ENCODE data around the gene TSPO.

TSPO gene

DNA sequence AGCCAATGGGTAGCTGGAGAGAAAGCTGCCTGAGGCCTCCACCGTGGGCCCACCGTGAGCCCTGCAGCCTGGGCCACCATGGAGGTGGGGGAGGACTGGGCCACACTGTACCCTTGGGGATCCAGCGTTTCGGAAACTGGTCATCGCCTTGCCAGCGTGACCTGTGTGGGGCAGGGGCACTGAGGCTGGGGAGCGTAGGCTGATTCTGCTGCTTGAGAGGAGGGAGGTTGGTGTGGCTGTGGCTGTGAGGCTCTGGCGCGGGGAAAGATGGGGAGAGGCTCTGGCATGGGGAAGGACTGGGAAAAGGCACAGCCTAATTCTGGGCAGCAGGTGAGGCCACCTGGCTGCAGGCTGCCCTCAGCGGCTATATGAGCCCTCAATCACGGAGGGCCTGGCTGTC lies 48.2 kb downstream of the TSPO start:
- DNase-seq (ENCODE audit: low read depth in 1 of 2, low spot score in 1 of 2), result no peak

DNA sequence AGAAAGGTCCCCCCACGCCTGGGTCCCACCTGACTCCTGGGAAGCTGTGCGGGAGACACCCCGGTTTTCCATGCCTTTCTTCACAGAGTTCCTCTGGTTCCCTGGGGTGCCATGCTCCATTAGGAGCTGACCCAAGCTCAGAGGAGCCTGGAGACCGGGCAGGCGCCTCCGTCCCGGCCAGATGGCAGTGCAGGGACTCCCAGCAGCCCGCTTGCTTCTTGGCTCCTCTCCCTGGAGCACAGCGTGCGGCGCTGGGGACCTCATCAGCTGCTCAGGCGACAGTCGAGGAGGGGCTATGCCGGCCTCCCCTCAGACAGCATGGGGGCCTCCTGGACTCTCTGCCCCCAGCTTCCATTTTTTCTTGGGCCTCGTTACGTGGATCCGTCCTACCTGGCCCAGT lies 48.7 kb downstream of the TSPO start:
- DNase-seq (ENCODE audit: low read depth in 1 of 2, low spot score in 1 of 2), result no peak

DNA sequence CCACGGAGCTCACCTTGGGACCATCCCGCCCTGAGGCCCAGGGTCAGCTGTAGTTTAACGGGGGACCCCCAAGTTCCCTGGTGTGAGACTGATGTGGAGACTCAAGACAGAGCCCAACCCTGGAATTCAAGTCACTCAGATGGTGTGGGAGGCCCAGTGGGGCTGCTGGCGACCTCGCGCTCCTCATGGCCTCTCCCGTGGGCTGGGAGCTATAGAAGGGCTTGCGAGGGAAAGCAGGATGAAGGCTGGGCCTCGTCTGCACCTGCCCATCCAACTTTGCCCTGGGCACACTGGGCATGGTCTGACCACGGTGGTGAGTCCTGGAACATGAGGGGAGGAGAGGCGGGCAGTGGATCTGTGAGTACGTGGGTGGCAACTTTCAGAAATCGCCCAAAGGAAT lies 49.2 kb downstream of the TSPO start:
- no peak for DNase-seq (ENCODE audit: low read depth in 1 of 2, low spot score in 1 of 2)

DNA sequence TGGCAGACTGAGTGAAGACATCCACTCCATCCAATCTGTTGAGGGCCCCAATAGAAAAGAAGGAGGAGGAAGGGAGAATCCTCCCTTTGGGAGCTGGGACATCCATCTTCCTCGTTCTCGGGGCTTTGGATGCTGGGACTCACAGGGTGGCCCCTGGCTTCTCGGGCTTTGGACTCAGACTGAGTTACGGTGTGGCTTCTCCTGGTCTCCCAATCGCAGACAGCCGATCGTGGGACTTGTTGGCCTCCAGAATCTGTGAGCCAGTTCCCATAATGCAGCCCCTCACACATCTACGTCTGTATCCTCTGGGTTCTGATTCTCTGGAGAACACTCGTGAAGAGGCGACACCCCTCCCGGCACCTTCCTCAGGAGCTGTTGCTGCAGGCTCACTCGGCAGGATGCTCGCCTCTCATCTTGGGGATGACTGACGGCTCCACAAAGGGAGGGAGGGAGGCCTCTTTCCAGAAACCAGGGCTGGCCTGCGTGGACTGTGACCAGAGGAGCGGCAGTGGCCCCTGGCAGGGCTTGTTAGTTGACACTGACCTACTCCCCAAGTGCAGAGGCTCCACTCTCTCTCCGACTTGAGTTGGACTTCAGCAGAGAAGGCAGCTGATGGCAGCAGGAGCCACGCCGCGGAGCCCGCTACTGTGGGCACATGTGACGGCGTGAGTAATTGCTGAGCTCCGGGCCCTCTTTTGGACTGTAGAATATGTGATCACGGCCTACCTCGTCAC lies 50.3 kb downstream of the TSPO start:
- no peak for DNase-seq (ENCODE audit: low read depth in 1 of 2, low spot score in 1 of 2)

DNA sequence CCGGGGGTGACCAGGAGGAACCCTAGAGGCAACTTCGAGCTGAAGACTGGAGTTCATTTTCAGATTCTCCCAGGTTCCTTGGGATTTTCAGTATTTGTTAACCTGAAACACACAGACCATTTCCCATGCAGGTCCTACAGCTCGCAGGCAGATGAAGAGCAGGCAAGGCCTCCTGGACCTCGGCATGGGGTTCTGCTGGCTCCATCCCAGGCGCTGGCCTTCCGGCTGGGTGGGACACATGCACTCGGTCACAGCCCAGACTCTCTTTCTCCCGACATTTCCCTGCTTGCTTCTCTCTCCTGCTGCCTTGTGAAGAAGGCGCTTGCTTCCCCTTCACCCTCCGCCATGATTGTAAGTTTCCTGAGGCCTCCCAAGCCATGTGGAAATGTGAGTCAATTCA lies 51.0 kb downstream of the TSPO start:
- no peak for DNase-seq (ENCODE audit: low read depth in 1 of 2, low spot score in 1 of 2)

DNA sequence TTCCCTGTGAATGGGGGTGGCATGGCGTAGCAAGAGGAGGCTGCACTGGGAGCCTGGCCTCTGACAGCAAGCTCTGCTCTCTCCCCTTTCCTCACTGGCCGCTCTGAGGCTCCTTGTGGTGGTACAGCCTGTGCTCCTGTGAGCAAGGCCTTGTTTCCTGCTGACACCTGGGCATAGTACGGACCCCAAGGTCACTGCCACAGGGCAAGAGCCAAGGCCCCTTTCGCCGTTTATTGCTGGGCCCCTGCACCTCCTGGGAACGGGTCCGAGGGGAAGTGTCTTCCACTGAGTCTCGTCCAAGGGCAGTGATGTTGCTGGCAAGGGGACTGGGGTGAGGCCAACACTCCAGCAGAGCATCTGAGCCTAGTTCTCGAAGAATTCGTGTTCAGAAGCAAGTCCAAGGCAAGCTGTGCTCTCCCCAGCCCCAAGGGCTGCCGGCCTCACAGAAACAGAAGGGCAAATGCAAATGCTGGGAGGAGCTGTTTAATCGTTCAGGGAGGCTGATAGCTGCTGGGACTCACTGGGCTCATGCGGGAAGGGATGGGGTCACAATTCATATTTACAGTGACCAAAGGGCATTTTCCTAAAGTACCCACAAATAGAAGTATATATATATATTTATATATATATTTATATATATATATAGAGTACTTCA lies 51.5 kb downstream of the TSPO start:
- no peak for DNase-seq (ENCODE audit: low read depth in 1 of 2, low spot score in 1 of 2)

DNA sequence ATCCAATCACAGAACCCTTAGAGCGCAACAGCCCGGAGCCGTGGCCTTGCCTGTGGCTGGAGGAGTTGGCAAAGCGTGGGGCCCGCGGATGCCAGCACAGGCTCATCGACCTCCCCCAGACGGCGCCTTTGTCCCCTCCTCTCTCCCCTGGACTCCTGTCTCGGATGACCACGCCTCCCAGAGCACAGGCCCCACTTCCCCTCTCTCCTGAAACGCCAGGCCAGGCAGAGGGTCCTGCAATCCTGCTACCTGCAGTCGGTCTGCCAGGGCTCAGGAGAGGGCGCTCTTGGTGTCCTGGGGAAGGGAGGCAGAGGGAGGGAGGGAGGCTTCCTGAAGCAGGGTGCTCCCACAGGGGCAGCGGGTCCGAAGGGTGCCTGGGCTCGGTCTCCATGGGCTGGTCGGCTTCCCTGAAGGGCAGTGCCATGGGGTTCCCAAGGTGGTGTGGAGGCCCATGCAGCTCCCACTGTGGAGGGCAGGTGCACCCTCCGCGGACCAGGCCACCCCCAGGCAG lies 52.2 kb downstream of the TSPO start:
- no peak for DNase-seq (ENCODE audit: low read depth in 1 of 2, low spot score in 1 of 2)

DNA sequence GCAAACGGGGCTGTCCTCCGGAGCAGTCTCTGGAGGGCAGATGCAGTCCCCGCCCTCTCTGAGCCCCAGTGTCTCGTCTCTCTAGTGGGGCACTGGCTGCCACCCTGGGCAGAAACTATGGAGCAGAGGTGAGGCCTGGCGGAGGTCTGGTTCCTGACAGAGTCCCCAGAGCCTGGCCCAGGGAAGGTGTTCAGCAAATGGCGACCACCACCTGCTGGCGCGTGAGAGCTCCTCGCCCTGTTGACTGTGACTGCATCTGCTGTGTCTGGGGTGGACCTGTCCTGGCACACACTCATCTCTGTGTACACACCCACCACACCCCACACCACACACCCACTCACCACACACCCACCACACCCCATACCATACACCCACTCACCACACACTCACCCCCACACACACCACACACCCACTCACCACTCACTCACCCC lies 53.9 kb downstream of the TSPO start:
- DNase-seq (ENCODE audit: low read depth in 1 of 2, low spot score in 1 of 2), result no peak

DNA sequence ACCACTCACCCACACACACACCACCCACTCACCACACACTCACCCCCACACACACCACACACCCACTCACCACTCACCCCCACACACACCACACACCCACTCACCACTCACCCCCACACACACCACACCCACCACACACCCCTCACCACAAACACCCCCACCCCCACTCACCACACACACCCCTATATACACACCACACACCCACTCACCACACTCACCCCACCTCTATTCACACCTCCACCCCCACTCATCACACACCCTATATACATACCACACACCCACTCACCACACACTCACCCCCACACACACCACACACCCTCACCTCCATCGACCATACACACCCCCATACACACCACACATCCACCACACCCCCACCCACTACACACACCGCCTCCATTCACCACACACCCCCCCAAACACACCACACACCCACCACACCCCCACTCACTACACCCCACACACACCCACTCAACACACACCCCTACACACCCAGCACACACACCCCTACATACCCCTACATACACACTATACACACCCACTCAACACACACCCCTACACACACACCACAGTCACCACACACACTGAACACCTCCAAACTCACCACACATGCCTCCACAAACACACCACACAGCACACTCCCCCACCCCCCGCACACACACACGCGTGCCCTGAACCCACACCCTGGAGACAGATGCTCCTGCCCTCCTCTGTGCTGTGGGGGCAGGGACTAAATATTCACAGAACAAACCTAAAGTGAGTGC lies 54.6 kb downstream of the TSPO start:
- no peak for DNase-seq (ENCODE audit: low read depth in 1 of 2, low spot score in 1 of 2)

DNA sequence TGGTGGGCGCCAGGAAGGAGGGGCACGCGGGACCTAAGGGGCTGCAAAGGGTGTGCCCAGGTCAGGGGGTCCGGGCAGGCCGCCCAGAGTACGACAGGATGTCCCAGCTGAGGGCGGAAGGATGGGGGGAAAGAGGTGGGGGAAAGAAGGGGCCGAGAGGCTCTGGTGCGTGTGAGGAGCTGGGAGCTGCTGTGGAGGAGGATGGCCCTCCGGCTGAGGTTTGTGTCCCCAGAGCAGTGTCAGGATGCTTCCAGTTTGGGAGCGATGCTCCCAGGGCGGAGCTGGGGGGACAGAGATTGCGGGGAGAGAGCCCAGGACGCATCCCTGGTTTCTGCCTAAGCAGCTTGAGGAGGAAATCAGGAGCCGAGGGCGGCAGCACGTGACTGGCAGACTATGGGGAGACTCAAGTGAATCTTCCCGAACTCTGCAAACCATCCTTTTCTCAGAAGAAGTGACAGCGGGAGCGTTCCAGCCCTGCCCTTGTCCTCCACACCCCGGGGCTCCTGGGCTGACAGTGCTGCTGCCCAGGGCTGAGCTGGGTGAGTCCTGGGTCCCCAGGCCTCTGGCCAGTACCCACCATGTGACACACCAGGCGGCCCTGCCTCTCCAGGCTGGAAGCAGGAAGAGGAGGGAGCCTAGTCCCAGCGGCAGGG lies 55.3 kb downstream of the TSPO start:
- DNase-seq (ENCODE audit: low read depth in 1 of 2, low spot score in 1 of 2), result no peak

DNA sequence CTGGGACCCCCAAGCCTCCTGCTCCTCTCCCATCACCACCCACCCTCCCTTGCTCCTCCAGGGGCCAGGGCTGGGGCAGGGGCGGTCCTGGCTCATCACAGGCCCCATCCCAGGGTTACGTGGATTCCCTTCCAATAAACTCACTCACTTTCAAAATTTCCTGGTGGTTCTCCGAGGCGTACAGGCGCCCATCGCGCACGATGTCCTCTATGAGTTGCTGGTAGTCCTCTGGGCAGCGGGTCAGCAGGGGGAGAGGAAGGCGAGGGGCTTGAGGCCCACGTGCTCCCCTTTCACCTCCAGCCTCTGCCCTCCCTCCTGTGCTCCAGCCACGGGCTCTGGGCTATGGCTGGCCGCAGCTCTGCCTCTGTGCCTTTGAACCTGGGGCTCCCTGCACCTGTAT lies 56.0 kb downstream of the TSPO start:
- DNase-seq (ENCODE audit: low read depth in 1 of 2, low spot score in 1 of 2), result no peak

DNA sequence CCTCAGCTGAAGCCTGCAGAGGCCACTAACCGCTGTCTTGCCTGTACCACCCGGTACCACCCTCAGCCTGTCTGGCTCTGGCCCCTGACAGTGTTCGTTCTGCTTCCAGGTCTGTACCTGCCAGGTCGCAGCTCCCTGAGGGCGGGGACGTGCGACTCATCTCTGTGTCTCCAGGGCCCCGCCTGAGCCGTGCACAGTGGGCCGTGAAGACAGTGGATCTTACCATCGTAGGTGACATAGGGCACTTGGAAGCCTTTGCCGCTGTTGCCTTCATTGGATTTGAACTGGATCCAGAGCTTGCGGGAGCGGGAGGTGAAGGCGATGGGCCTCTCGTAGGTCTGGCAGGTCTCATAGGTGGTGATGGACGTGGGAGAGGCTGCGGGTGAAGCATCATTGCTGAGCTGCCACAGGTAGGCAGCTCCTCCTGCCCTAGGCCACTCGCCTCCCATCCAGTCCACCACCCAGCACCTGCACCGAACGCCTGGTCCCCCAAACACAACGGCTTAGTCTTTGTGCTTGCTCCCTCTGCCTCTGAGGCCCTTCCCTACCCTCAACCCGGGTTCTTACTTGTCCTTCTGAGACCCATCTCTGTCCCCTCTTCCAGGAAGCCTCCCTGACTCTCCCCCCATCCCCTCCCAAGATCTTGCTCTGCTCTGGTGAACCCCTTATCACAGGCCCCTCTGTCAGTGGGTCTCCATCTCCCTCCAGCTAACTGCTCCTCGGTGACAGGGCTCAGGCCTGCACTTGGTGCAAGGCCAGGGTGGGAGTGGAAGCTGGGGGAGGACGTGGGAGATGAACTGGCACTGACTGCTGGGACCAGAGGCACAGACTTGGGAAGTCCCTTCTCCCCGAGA lies 56.7 kb downstream of the TSPO start:
- DNase-seq (ENCODE audit: low read depth in 1 of 2, low spot score in 1 of 2), result no peak

DNA sequence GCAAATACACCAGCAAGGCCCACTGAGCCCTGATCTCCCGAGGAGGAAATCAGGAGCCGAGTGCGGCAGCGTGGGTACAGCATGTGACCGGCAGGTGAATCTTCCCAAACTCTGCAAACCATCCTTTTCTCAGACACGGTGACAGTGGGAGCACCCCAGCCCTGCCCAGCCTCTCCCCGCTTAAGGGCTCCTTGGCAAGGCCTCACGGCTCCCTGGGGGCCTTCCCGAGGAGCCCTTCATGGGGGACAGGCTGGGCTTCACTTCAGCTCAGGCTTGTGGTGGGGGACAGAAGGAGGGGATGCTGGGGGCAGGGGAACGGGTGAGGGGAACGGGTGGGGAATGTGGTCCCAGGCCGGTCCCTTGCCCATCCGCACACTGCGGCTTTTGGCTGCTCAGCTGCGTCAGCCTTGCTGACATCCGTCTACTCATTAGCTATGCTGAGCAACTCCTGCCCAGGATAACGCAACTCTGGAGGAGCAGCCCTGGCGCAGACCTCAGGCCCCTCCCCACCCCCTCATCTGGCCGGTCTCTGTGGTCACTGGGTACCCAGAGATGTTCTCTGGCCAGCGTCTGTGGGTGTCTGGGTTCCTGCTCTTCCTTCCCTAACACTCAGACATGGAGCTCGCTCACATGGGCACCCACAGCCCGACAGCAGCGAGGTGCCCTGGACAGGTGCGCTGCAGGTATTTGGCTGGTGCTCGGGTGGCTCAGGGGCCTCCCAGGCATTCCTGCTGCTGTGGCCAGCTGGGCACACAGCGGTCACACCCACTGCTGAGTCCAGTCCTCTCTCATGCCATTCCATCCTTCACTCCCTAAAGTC lies 57.6 kb downstream of the TSPO start:
- no peak for DNase-seq (ENCODE audit: low read depth in 1 of 2, low spot score in 1 of 2)

DNA sequence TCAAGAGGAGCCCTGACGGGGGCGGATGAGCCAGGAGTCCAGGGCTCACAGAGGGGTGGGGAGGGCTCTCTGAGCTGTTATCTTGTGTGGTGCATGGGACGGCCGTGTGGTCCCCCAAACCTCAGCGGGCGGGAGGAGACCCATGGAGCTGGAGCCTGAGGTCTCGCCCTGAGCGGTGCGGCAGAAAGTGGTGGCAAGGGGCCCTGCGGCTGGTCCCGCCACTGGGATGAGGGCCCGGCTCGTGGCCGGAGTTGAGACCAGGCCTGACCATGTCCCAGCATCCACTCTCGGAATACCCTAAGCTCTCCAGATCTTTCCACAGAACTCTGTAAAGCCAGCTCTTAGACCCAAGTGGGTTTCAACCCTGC lies 58.1 kb downstream of the TSPO start:
- no peak for DNase-seq (ENCODE audit: low read depth in 1 of 2, low spot score in 1 of 2)

DNA sequence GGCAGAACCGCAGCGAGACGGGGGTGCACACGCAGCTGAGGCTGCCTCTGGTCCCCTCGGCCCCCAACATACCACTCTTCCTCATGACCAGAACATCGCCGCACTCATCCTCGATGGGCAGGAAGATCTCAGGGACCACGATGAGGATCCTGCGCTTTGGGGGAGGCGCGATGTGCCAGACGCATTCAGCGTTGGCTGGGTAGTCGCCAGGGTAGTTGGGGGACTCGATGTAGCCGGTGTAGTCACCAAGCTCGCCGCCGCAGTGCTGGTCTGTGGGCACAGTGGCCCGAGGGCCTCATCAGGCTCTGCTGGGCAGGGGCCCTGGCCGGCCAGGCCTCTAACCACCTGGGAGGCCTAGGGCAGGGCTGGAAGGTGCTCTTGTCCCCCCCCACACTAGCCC lies 58.6 kb downstream of the TSPO start:
- DNase-seq (ENCODE audit: low read depth in 1 of 2, low spot score in 1 of 2), result no peak

DNA sequence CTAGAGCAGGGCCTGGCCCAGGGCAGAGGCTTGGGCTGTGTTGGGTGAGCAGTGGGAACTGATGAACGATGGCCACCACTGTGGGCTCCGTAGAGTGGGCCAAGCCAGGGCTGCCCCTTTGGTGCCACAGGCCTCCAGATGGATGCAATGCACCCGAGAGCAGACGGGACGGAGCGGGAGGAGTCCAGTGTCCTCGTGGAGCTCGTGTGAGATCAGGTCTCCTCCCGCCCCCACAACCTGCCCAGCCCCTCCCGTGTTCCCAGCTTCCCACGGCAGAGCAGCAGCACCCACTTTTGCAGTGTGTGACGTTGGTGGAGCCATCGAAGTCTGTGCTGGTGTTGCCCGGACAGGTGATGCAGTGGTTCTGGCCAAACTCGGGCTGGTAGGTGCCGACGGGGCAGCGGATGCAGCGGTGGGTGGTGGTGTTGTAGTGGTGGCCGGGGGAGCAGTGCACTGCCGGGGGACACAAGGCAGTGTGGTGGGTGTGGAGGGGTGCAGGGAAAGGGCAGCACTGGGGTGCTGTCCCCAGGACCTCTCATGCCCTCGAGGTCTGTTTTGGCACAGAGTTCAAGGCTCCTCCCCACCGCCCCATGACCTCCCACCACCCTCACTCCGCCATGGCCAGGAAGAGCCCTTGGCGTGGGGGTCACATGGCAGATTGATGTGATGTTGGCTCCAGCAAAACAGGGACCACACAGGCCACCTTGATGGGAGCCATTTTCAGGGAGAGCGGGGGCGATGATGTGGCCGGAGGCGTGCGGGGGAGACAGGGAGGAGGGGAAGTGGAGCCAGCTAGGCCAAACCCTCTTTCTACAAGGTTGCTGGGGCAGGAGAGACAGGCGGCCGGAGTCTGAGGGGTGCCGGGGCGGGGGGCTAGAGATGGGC lies 59.5 kb downstream of the TSPO start:
- no peak for DNase-seq (ENCODE audit: low read depth in 1 of 2, low spot score in 1 of 2)

DNA sequence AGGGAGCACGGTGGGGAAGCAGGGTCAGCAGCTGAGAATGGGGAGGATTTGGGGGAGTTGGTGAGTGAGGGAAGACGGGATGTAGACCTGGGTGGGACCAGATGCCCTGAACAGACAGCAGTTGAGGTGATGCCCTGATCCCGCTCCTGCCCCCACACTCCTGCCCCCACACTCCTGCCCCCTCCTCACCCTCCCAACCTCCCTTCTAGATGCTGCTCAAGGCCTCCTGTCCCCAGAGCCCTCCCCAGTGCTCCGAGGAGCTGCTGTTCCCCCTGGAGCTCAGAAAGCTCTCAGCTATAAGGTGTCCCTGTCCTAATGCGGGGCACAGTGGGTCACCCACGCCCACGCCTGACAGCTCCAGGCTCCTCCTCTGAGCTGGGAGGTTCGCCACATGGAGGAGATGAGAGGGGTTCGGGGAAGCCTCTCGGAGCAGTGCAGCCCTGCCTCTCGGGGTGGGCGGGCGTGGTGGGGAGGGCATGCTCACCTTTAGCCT lies 60.6 kb downstream of the TSPO start:
- DNase-seq (ENCODE audit: low read depth in 1 of 2, low spot score in 1 of 2), result no peak

DNA sequence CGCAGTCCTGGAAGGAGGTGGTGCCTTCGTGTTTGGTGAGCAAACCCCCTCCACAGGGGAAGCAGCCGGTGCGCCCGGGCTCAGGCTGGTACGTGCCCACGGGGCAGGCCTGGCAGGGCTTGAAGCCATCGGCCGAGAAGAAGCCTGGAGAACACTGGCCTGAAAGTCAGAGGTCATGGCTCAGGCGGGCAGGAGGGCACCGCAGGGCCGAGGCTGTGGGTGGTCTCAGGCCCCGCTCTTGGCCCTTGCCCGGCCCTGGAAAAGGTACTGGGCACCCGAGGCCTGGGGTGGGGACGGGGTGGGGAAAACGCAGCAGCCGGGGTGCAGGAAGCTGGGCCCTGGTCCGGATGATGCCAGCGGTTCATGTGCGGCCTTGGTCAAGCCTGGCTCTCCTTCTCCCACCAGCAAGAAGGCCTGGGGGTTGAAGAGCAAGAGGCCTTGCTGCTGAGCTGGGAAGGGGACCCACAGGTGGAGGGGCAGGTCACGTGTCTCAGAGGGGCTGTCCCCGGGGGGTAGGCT lies 61.1 kb downstream of the TSPO start:
- DNase-seq (ENCODE audit: low read depth in 1 of 2, low spot score in 1 of 2), result no peak
